ENCODE measurements around the gene NTSR2.

The NTSR2 gene

DNA sequence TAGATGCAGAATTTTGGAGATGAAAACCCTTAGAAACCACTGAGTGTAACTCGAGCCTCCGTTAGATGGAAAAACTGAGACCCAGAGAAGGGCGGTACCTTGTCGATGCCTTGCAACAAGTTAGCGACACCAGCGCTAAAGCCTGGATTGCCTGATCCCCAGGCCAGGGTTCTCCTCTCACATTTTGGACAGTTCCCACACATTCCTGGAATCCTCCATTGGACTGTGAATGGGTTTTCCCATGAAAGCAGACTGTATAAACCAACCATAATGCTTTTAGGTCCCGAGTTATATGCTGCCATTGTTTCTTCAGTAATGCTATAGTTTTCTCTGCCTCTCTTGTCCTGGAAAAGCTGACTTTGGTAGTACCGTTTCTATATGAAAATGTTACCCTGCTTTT is 39.3 kb upstream of the NTSR2 start:
- no peaks in the 10 kb centered on the region for H3K4me1 ChIP-seq (ENCODE audit: low read length)
- DNase-seq, result no peak
- H3K36me3 ChIP-seq (replicated peaks; ENCODE audit: insufficient read depth, low read length), result no peaks in the 10 kb centered on the region
- no peak overlapping the region for H3K27ac ChIP-seq (ENCODE audit: low read length)
- no peak overlapping the region for H3K4me3 ChIP-seq (ENCODE audit: low read length)
- H2AFZ ChIP-seq (ENCODE audit: low read length), result no peak overlapping the region
- no peak overlapping the region for H3K4me2 ChIP-seq (ENCODE audit: low read depth, low read length)
- H3K9me2 ChIP-seq (replicated peaks; ENCODE audit: insufficient read depth, low read length), result no peaks in the 10 kb centered on the region
- H3K27me3 ChIP-seq (replicated peaks; ENCODE audit: insufficient read depth, low read length), result no peaks in the 10 kb centered on the region
- no peak overlapping the region for H3K9ac ChIP-seq (ENCODE audit: low read length)
- H3F3A ChIP-seq (ENCODE audit: insufficient read depth, low read length), result no peaks in the 10 kb centered on the region
- no peaks in the 10 kb centered on the region for H4K20me1 ChIP-seq (ENCODE audit: insufficient read depth, low read length)
- no peaks in the 10 kb centered on the region for H3K9me3 ChIP-seq (replicated peaks; ENCODE audit: insufficient read depth, low read length)
- H3K79me2 ChIP-seq (ENCODE audit: low read length), result no peaks in the 10 kb centered on the region
- no peak for TF ChIP-seq EZH2phosphoT487 (IDR thresholded peaks at IDR 0.05; ENCODE audit: low read length)
- TF ChIP-seq, protein P1, sequence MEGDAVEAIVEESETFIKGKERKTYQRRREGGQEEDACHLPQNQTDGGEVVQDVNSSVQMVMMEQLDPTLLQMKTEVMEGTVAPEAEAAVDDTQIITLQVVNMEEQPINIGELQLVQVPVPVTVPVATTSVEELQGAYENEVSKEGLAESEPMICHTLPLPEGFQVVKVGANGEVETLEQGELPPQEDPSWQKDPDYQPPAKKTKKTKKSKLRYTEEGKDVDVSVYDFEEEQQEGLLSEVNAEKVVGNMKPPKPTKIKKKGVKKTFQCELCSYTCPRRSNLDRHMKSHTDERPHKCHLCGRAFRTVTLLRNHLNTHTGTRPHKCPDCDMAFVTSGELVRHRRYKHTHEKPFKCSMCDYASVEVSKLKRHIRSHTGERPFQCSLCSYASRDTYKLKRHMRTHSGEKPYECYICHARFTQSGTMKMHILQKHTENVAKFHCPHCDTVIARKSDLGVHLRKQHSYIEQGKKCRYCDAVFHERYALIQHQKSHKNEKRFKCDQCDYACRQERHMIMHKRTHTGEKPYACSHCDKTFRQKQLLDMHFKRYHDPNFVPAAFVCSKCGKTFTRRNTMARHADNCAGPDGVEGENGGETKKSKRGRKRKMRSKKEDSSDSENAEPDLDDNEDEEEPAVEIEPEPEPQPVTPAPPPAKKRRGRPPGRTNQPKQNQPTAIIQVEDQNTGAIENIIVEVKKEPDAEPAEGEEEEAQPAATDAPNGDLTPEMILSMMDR (IDR thresholded peaks at IDR 0.05; ENCODE audit: low read length), result no peak

DNA sequence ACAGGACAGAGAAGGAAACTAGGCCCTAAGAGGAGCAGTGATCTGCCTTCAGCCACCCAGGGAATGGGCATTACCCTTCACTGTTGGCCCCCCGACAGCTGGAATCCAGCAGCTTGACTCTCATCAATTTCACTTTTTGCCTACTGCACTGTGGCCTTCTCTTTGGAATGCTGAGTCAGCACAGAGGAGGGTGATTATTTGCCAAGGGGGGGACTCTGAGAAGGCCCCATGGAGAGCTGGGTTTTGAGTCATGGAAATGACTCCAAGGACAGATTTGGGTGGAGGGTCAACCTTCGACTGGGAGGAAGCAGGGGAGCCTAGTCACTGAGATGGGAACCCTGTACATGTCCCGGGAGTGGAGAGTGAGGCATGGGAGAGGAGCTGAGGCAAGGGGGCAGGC is 38.1 kb upstream of the NTSR2 start:
- TF ChIP-seq EZH2phosphoT487 (IDR thresholded peaks at IDR 0.05; ENCODE audit: low read length), result no peak
- TF ChIP-seq, protein P1 (IDR thresholded peaks at IDR 0.05; ENCODE audit: low read length), result no peak
- no peak for TF ChIP-seq EZH2 (optimal IDR thresholded peaks at IDR 0.05; ENCODE audit: low read depth, low read length)
- DNase-seq, result no peak
- H3K4me3 ChIP-seq (ENCODE audit: low read length), result no peak overlapping the region
- H3K27ac ChIP-seq (ENCODE audit: low read length), result no peak overlapping the region
- H4K20me1 ChIP-seq (ENCODE audit: insufficient read depth, low read length), result no peaks in the 10 kb centered on the region
- H3K79me2 ChIP-seq (ENCODE audit: low read length), result no peaks in the 10 kb centered on the region
- no peaks in the 10 kb centered on the region for H3K9me2 ChIP-seq (replicated peaks; ENCODE audit: insufficient read depth, low read length)
- no peaks in the 10 kb centered on the region for H3F3A ChIP-seq (ENCODE audit: insufficient read depth, low read length)
- no peak overlapping the region for H3K4me2 ChIP-seq (ENCODE audit: low read depth, low read length)
- H3K9me3 ChIP-seq (replicated peaks; ENCODE audit: insufficient read depth, low read length), result no peaks in the 10 kb centered on the region
- no peak overlapping the region for H2AFZ ChIP-seq (ENCODE audit: low read length)
- no peaks in the 10 kb centered on the region for H3K4me1 ChIP-seq (ENCODE audit: low read length)
- H3K36me3 ChIP-seq (replicated peaks; ENCODE audit: insufficient read depth, low read length), result no peaks in the 10 kb centered on the region
- H3K9ac ChIP-seq (ENCODE audit: low read length), result no peak overlapping the region
- no peaks in the 10 kb centered on the region for H3K27me3 ChIP-seq (replicated peaks; ENCODE audit: insufficient read depth, low read length)

DNA sequence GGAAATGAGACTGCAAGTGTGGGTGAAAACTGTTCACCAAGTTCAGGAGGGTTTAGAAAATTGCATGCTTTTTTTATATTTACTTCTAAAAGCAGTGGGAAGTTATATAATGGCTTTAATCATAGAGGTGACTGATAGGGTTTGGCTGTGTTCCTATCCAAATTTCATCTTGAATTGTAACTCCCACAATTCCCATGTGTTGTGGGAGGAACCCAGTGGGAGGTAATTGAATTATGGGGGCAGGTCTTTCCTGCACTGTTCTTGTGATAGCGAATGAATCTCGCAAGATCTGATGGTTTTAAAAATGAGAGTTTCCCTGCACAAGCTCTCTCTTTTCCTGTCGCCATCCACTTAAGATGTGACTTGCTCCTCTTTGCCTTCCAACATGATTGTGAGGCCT is 35.7 kb upstream of the NTSR2 start:
- no peak for DNase-seq
- no peak overlapping the region for H3K27ac ChIP-seq (ENCODE audit: low read length)
- no peaks in the 10 kb centered on the region for H3K9me3 ChIP-seq (replicated peaks; ENCODE audit: insufficient read depth, low read length)
- H3K4me2 ChIP-seq (ENCODE audit: low read depth, low read length), result no peak overlapping the region
- no peaks in the 10 kb centered on the region for H3K79me2 ChIP-seq (ENCODE audit: low read length)
- H3K9me2 ChIP-seq (replicated peaks; ENCODE audit: insufficient read depth, low read length), result no peaks in the 10 kb centered on the region
- no peaks in the 10 kb centered on the region for H3K27me3 ChIP-seq (replicated peaks; ENCODE audit: insufficient read depth, low read length)
- H4K20me1 ChIP-seq (ENCODE audit: insufficient read depth, low read length), result no peaks in the 10 kb centered on the region
- no peaks in the 10 kb centered on the region for H3F3A ChIP-seq (ENCODE audit: insufficient read depth, low read length)
- no peak overlapping the region for H3K9ac ChIP-seq (ENCODE audit: low read length)
- H2AFZ ChIP-seq (ENCODE audit: low read length), result no peak overlapping the region
- H3K4me1 ChIP-seq (ENCODE audit: low read length), result no peaks in the 10 kb centered on the region
- H3K4me3 ChIP-seq (ENCODE audit: low read length), result no peak overlapping the region
- TF ChIP-seq EZH2 (optimal IDR thresholded peaks at IDR 0.05; ENCODE audit: low read depth, low read length) (no peak), EZH2phosphoT487 (IDR thresholded peaks at IDR 0.05; ENCODE audit: low read length) (no peak)
- TF ChIP-seq, protein P1 (IDR thresholded peaks at IDR 0.05; ENCODE audit: low read length), result no peak
- H3K36me3 ChIP-seq (replicated peaks; ENCODE audit: insufficient read depth, low read length), result no peaks in the 10 kb centered on the region

Data from MM.1S (cell line).